Measurements from ENCODE around the gene FLNC.

Gene FLNC

GRCh38 chr7:128831994-128832879 is 2.0 kb downstream of the FLNC start:
- Mint-ChIP-seq H3K27me3 (peaks cover 74% of the 10 kb centered on the region), H3K9me3 (no peaks in the 10 kb centered on the region), H3K36me3 (no peaks in the 10 kb centered on the region), H3K4me3 (no peak overlapping the region), H3K27ac (no peak overlapping the region), H3K4me1 (peaks cover 14% of the 10 kb centered on the region)
- CTCF ChIA-PET = interaction anchor here (1.1 to 2.9 kb wide), 3 partner anchors 9 to 51 kb away, joined by 4 to 10 read pairs (median 9); no protein-coding TSS in a partner anchor
- no peak for DNase-seq

GRCh38 chr7:128832880-128833147 is 2.6 kb downstream of the FLNC start:
- CTCF ChIA-PET = interaction anchor here (1.1 to 2.9 kb wide), 4 partner anchors 8 to 259 kb away, joined by 4 to 10 read pairs (median 6); no protein-coding TSS in a partner anchor
- no peak for DNase-seq
- Mint-ChIP-seq H3K27ac (no peak overlapping the region), H3K4me3 (no peak overlapping the region), H3K27me3 (peaks cover 68% of the 10 kb centered on the region), H3K9me3 (no peaks in the 10 kb centered on the region), H3K36me3 (no peaks in the 10 kb centered on the region), H3K4me1 (peaks cover 14% of the 10 kb centered on the region)

GRCh38 chr7:128833148-128833945 is 3.1 kb downstream of the FLNC start:
- Mint-ChIP-seq H3K27me3 (peaks cover 63% of the 10 kb centered on the region), H3K27ac (no peak overlapping the region), H3K9me3 (no peaks in the 10 kb centered on the region), H3K4me1 (peaks cover 14% of the 10 kb centered on the region), H3K36me3 (no peaks in the 10 kb centered on the region), H3K4me3 (no peak overlapping the region)
- CTCF ChIA-PET = interaction anchor here (1.1 to 2.9 kb wide), 4 partner anchors 7 to 258 kb away, joined by 4 to 10 read pairs (median 6); no protein-coding TSS in a partner anchor
- DNase-seq = no peak

GRCh38 chr7:128833946-128834325 is 3.7 kb downstream of the FLNC start:
- Mint-ChIP-seq H3K4me1 (peaks cover 14% of the 10 kb centered on the region), H3K9me3 (no peaks in the 10 kb centered on the region), H3K27ac (no peak overlapping the region), H3K27me3 (peaks cover 57% of the 10 kb centered on the region), H3K36me3 (no peaks in the 10 kb centered on the region), H3K4me3 (no peak overlapping the region)
- CTCF ChIA-PET = interaction anchor here (1.2 to 2.2 kb wide), 2 partner anchors 9 to 257 kb away, joined by 4 to 10 read pairs; no protein-coding TSS in a partner anchor
- no peak for DNase-seq

GRCh38 chr7:128835231-128835751 is 5.1 kb downstream of the FLNC start:
- no peaks in the 10 kb centered on the region for H3K36me3 Mint-ChIP-seq
- H3K4me3 Mint-ChIP-seq = no peak overlapping the region
- no peak for DNase-seq
- H3K27me3 Mint-ChIP-seq = peaks cover 43% of the 10 kb centered on the region
- no peaks in the 10 kb centered on the region for H3K9me3 Mint-ChIP-seq
- H3K4me1 Mint-ChIP-seq = peaks cover 10% of the 10 kb centered on the region
- no peak overlapping the region for H3K27ac Mint-ChIP-seq
- CTCF ChIA-PET = interaction anchor here (0.6 to 1.1 kb wide), 3 partner anchors 9 to 67 kb away, joined by 3 read pairs; no protein-coding TSS in a partner anchor

GRCh38 chr7:128835790-128836641 is 5.8 kb downstream of the FLNC start:
- H3K36me3 Mint-ChIP-seq = no peaks in the 10 kb centered on the region
- no peak for DNase-seq
- no peak overlapping the region for H3K4me3 Mint-ChIP-seq
- CTCF ChIA-PET = interaction anchor here (0.9 to 1.1 kb wide), 2 partner anchors 8 to 9 kb away, joined by 3 read pairs; no protein-coding TSS in a partner anchor
- no peak overlapping the region for H3K27ac Mint-ChIP-seq
- H3K9me3 Mint-ChIP-seq = no peaks in the 10 kb centered on the region
- H3K27me3 Mint-ChIP-seq = peaks cover 36% of the 10 kb centered on the region
- H3K4me1 Mint-ChIP-seq = peaks cover 4% of the 10 kb centered on the region

- Mint-ChIP-seq H3K36me3 (no peaks in the 10 kb centered on the region), H3K4me1 (no peaks in the 10 kb centered on the region), H3K27me3 (peaks cover 28% of the 10 kb centered on the region), H3K4me3 (no peak overlapping the region), H3K9me3 (no peaks in the 10 kb centered on the region), H3K27ac (no peak overlapping the region)
- no peak for DNase-seq
- CTCF ChIA-PET = no interaction called here
Observed at GRCh38 chr7:128836729-128837348, 6.6 kb downstream of the FLNC start.

GRCh38 chr7:128837521-128837921 is 7.3 kb downstream of the FLNC start:
- Mint-ChIP-seq H3K9me3 (no peaks in the 10 kb centered on the region), H3K4me1 (no peaks in the 10 kb centered on the region), H3K27ac (no peak overlapping the region), H3K36me3 (no peaks in the 10 kb centered on the region), H3K4me3 (no peak overlapping the region), H3K27me3 (peaks cover 21% of the 10 kb centered on the region)
- CTCF ChIA-PET = no interaction called here
- DNase-seq = no peak

GRCh38 chr7:128838109-128838779 is 8.0 kb downstream of the FLNC start:
- no peak overlapping the region for H3K27ac Mint-ChIP-seq
- no peaks in the 10 kb centered on the region for H3K36me3 Mint-ChIP-seq
- H3K9me3 Mint-ChIP-seq = no peaks in the 10 kb centered on the region
- DNase-seq = no peak
- H3K4me1 Mint-ChIP-seq = no peaks in the 10 kb centered on the region
- H3K27me3 Mint-ChIP-seq = peaks cover 14% of the 10 kb centered on the region
- CTCF ChIA-PET = no interaction called here
- no peak overlapping the region for H3K4me3 Mint-ChIP-seq

- Mint-ChIP-seq H3K9me3 (no peaks in the 10 kb centered on the region), H3K27me3 (peaks cover 5% of the 10 kb centered on the region), H3K27ac (no peak overlapping the region), H3K4me3 (no peak overlapping the region), H3K36me3 (no peaks in the 10 kb centered on the region), H3K4me1 (no peaks in the 10 kb centered on the region)
- CTCF ChIA-PET = interaction anchor here (3.1 to 4.9 kb wide), 3 partner anchors 41 to 47 kb away, joined by 8 to 36 read pairs (median 28); no protein-coding TSS in a partner anchor
- DNase-seq = no peak
Observed at GRCh38 chr7:128838981-128839731, 8.9 kb downstream of the FLNC start.

- H3K4me3 Mint-ChIP-seq = no peak overlapping the region
- no peaks in the 10 kb centered on the region for H3K36me3 Mint-ChIP-seq
- H3K9me3 Mint-ChIP-seq = no peaks in the 10 kb centered on the region
- CTCF ChIA-PET = interaction anchor here (3.1 to 4.9 kb wide), 3 partner anchors 41 to 47 kb away, joined by 8 to 36 read pairs (median 28); no protein-coding TSS in a partner anchor
- no peak overlapping the region for H3K27ac Mint-ChIP-seq
- no peak for DNase-seq
- H3K4me1 Mint-ChIP-seq = no peaks in the 10 kb centered on the region
- peaks cover 4% of the 10 kb centered on the region for H3K27me3 Mint-ChIP-seq
Observed at GRCh38 chr7:128839751-128840177, 9.6 kb downstream of the FLNC start.
